GM21723 (cell line): ENCODE results near the gene IFT122.

Source experiments
- ATAC-seq: cut with Tn5 transposase; IDR thresholded peaks from one replicate; pipeline ENCODE4 v1.9.1; 2021; ENCODE audit warnings: mild to moderate bottlenecking, moderate library complexity; ENCODE audit not compliant: unreplicated experiment

IFT122 gene

DNA sequence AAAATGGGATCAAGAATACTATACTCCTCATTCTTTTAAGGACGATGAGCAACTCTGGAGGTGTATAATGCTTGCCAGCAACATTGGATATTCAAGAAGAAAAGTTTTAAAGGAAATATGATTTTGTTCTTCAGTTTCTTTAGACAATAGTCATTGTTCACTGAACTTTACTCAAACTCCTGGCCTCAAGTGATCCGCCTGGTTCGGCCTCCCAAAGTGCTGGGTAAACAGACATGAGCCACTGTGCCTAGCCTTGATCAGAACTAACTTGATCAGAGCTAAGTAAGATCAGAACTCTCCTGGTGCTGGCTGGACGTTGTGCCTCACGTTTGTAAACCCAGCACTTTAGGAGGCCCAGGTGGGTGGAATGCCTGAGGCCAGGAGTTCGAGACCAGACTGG, 24.2 kb upstream of the IFT122 start:
- no peak for ATAC-seq

DNA sequence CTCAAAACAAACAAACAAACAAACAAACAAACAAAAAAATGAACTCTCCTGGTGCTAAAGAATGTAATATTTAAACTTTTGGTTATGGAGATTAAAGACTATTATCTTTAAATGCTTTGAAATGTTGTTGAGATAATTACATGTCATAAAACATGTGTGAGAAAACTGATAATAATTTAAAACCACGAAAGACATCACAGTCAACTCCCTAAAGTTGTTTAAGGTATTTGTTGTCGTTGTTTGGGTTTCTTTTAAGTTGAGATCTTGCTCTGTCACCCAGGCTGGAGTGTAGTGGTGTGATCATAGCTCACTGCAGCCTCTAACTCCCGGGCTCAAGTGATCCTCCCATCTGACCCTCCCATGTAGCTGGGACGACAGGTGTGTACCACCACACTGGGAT, 23.6 kb upstream of the IFT122 start:
- no peak for ATAC-seq

DNA sequence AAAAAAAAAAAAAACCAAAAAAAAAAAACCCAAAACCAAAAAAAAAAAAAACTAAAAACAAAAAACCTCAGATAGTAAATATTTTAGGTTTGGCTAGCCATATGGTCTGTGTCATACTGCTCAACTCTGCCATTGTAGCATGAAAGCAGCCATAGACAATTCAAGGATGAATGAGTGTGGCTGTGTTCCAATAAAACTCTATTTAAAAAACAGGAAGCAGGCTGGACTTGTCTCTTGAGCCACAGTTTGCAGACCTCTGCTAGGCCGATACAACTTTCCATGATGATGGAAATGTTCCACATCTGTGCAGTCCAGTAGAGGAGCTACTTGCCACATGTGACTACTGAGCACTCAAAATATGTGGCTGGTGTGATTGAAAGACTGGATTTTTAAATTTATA, 22.7 kb upstream of the IFT122 start:
- ATAC-seq, result no peak

DNA sequence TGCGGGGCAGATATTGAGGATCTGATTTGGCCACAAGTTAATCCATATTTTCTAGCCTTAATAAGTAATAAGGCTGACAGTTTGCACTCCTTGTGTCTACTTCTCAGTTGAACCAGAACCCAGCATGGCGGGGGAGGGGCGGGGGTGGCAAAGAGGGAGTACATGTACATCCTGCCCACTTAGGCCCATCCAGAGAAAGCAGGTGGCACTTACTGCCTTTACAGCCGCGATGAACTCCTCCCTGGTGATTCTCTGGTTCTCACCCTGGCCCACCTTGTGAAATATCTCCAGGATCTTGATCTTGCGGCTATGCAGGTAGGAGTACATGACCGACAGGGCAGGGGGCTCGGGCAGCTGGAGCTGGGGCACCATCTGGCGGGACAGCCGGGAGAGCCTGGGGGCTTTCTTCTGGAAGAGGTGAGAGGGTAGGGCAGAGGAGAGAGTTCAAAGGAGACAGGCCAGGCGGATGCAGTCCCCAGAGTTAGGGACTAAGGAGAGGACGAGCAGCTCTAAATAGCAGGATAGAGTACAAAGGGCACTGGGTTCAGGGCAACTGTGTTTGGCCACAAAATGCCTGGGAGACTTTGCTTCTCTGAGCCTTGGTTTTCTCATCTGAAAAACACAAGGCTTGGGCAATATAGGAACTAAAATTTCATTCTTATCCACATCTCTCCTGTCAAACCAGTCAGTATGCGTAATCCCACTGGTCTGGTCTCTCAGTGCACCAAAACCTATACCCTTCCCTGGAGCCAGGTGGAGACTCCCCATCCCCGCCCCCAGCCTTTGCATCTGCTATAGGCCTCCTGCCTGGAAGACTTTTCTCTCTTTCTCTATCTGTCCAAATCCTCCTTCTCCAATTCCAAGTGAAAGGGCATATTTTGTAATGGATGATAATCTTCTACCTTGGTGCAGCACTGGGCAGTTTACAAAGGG, 21.7 kb upstream of the IFT122 start:
- ATAC-seq, result no peak

DNA sequence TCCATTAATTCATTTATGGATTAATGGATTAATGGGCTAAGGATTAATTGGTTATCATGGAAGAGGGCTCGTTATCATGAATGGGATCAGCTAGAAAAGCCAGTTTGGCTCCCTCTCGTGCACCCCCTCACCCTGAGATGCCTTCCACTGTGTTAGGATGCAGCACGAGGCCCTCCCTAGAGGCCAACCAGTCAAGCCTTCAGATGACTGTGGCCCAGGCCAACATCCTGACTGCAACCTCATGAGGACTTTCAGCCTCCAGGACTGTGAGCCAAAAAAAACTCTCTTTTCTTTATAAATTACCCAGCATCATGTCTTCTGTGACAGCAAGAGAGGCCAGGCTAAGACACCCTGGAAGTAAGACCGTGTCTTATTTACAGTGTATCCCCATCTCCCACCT, 20.5 kb upstream of the IFT122 start:
- no peak for ATAC-seq

DNA sequence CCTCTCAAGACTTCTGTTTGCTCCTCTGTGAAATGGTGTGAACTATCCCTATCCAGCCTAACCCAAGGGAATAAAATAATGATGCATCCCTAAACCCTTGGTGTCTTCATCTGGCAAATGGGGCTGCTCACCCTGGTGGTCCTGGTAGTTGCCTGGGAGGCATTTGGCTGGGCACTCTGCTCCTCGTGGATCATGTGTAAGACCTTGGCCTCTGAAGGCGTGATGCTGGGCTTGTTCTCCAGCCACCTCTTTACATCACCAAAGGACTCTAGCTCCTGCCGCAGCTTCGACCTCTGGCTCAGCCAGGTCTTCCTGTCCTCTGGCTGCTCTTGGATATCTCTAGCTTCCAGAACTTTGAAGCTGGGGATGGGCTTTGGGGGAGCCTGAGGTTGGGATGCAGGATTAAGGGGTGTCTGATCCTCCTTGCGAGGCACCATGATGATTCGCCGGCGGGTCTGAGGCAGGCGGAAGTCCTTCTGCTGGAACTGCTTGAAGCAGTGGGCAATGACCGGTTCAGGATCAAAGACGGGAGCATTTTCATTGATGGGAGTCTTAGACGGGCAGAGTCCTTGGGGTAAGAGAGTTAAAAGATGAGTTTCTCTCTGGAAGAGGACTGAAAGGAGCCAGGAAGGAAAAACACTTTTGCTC, 18.7 kb upstream of the IFT122 start:
- no peak for ATAC-seq

DNA sequence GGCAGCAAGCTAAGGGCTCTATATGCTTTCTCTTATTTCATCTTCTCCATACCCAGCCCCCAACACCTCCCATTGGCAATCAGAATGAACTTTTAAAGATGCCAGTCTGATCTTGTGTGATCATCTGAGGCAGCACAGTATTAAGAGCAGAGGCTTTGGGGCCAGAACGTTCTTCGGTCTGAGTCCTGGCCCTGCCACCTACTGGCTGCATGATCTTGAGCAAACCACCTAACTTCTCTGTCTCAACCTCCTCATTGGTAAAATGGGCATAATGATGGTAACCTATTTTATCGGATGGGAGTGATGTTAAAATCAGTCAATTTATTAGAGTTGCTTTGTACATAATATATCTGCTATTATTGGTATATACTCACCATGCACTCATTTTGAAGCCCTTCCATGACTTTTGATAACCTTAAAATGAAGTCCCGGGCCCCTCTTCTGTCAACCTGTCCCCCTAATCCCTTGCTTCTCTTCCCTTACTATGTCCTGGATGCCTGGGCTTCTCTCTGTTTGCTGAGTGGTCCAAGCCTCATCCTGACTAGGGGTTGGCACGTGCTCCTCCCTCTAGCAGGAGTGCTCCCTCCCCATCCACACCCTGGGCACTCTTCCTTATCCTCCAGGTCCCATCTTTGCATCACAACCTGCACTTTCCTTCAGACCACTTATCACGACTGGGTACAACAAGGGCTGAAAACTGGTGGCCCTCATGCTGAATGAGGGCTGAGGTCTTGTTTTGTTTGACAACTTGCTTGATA, 17.9 kb upstream of the IFT122 start:
- ATAC-seq, result no peak

DNA sequence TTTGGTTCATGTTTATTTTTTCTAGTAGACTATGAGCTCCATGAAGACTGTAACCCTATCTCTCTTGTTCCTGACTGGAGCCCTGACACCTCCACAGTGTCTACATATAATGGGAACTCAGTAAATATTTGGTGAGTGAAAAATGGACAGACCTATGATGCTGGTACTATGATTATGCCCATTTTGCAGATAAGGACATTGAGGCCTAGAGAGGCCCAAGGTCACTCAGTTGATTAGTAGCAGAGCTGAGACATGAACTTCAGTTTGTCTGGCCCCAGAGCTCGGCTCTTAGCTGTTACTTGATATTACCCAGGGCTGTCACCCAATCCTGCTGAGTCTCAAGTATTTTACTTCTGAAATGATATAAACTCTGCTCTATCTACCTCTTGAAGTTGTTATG, 17.1 kb upstream of the IFT122 start:
- no peak for ATAC-seq

DNA sequence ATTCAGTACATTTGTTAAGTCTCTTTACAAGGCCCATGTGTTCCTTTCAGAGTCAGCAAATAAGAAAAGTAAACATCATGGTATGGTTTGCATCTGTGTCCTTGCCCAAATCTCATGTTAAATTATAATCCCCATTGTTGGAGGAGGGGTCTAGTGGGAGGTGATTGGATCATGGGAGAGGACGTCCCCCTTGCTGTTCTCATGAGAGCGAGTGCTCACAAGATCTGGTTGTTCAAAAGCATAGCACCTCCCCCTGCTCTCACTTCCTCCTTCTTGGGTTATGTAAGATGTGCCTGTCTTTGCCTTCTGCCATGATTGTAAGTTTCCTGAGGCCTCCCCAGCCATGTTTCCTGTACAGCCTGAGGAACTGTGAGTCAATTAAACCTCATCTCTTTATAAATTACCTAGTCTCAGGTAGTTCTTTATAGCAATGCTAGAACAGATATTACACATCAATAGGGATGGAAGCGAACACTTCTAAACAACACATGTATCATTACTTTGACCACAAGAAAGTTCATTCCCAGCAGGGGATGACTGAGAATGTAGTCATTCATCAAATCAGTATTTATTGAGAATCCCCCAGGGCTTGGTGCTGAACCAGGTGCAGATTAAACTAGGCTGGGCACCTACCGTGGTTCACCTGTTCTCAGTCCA, 15.7 kb upstream of the IFT122 start:
- ATAC-seq, result peak; percentile 80

DNA sequence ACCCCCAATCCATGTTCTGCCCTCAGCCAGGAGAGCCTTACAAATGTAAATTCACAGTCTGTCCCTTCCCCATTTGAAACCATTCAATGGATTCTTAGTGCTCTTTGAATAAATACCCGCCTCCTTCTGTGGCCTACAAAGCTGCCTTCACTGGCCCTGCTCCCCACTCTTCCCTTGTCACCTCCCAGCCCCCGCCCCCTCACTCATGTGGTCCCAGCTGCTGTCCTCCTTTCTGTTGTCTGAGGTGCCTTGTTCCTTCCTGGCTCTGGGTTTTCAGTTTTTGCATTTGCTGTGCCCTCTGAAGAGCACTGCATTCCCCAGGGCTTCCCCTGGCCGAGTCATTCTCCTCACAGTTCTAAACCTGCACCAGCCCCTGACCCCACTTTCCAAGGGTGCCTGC, 14.8 kb upstream of the IFT122 start:
- ATAC-seq, result no peak

DNA sequence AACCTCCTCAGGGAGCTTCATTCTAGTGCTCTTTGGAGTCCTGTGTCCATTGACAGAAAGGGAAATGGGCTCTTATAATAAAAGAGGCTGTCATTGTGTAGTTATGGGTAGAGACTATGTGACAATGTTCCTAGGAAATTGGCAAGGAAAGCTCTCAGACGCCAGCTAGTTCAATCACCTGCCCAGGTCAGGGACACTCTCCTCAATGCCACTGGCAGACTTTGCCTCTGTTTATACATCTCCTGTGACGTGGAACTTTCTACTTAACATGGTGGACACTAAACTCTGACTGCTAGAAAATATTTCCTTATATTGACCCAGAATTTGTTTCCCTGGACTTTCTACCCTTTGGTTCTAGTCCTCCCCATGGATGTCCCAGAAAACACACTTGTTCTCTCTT, 14.4 kb upstream of the IFT122 start:
- no peak for ATAC-seq

DNA sequence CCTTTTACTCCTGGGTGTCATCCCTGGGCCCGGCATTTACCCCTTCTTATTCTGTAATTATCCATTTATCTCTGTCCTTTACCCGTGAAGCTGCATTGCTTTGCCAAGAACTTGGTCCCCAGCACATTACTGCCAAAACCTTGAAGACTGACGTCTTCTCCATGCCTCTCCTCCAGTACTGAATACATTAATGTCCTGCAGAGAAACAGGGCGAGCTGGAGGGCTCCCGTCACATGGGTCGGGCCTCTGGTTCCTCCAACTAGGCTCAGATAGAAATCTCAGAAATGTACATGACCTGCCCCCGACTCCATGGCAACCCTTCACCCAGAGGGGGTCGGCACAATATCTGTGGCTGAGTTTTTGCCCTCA, 12.0 kb upstream of the IFT122 start:
- ATAC-seq, result no peak

DNA sequence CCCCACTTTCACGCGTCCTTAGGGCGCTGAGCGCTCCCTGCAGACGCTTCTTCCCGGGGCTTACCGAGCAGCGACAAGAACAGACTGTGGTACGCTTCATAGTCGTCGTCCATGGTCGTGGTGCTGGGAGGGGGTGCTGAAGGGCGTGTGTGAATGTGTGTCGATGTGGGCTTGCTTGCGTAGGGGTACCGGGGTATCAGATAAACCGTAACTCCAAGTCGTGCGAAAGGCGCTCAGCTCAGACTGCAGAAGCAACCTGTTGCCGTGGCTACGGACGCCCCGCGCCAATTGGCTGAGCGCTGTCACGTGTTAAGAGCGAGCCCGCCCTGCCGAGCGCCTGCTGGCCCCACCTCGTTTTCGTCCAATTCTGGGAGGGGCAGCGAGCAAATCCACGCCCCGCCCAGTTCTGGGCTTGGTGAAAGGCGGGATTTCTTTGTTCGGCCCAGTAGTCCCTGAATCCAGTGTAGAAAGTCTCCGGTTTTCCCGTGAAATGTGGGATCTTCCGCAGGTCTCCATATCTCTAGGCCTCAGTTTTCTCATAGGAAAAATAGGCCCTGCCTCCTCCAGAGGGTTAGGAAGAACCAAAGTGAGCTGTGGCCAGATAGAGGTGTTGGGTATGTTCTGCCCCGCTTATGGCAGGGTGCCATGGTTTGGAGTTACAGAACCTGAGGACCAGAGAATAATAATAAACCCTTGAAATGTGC, 11.5 kb upstream of the IFT122 start, which contains the start of gene EFCAB12:
EFCAB12 (minus strand) TSS at position 261 of the 704 bp plus-strand sequence; CDS start at position 113, 148 bp downstream.
- ATAC-seq, result peak; percentile 85

DNA sequence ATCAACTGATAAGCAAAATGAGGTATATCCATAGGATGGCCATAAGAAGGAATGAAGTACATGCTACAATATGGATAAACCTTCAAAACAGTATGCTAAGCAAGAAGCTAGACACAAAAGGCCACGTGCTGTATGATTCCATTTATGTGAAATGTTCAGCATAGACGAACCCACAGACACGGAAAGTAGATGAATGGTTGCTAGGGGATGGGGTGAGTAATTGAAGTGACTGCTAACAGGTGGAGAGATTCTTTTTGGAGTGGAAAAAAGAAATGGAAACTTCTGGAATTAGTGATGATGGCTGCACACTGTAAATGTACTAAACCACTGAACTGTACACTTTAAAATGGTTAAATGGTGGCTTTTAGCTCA, 11.0 kb upstream of the IFT122 start:
- no peak for ATAC-seq

DNA sequence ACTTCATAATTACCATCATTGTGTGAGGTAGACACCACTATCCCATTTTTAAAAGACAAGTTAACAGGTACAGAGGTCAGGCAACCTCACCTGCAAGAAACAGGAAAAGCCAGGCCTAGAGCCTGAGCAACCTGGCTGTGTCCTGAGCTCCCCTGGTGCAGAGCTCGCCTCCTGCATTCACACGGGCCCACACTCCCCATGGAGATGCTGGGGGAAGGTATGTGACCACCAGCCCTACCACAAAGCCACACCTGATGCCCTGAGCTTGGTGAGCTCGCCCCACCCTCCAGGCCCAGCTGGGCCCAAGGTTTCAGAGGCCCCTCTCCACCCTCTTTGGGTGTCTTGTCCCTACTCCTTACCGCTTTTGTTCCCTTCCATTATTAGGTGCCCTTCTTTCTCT, 10.4 kb upstream of the IFT122 start:
- ATAC-seq, result no peak

DNA sequence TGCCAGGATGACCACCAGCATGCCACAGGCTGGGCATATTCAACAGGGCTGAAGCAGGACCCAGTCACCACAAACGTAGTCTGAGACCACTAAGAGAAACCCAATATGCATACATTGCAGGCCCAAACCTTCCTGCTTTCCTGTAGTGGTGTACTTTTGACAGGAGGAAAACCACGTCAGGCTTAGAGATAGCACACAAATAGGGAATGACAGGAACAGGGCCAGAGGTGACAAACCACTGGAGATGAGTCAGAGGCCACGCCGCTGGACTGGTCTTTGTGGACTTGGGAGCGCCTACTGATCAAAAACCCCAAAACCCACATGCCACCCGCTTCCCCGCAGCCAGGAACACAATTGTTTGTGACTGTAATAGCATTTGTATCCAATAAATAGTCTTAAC, 8.0 kb upstream of the IFT122 start:
- no peak for ATAC-seq

DNA sequence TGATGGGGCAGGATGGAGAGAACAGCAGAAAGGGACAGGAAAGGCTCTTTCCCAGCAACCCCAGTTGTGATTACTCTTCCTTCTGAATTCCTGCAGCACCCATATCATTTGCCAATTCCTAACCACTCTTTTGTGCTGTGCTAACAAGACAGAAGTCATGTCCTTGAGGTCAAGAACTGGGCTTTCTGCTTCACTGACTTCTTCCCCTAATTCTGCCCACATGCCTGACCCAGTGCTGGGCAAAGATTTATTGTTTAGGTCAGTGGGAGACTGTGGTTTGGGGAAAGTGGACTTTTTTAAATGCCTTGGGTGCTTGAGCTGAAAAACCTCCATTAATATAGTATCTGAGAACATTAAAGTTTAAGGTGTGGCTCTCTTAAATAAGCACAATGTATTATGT, 7.4 kb upstream of the IFT122 start:
- ATAC-seq, result no peak

DNA sequence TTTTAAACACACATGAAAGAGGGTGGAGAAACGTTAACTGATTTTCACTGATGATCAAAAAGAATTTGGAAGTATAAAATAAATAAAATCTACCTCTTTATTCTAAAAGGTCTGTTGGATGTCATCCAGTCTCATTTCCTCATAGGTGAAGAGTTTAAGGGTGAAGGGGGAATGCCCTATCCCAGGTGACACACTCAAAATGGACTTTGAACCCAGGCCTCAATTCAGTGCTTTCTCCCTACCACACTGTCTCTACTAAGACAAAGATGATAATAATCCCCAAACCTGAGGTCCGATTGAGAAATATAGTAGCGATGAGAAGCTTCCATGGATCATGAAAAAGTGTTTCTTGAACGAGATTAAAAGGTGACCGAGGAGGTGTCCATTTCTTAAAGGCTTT, 6.5 kb upstream of the IFT122 start:
- no peak for ATAC-seq

DNA sequence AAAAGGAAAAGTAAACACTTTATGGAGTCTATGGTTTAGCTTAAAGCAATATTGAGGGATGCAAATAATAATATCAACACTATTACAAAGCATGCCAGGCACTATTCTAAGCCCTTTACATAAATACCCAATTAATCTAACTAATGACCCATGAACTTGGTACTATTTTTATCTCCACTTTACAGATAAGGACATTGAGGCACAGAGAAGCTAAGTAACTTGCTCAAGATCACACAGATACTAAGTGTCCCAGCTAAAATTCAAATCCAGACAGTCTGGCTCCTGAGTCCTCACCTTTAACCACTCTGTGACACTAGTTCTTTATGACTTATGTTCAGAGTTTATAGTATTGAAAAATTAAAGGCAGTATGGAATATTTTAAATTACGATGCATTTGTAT, 5.9 kb upstream of the IFT122 start:
- no peak for ATAC-seq

DNA sequence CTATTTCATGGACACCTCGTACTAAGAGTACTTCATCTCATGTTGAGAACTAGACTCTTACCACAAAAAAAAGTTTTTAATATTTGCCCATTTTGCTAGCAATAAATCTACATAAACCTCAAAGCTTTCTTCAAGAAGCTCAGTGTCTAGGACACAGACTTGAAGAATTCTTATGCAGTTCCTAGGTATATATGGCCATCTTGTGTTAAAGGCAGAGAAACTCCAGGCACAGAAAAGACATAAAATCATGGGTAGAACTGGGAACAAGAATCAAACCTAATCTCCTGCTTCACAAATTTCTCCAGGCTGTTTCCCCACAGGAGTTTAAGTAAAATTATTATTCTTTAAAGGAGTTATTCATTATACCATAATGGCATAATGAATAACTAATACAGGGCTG, 4.7 kb upstream of the IFT122 start:
- no peak for ATAC-seq
